Astrocyte of the spinal cord (primary cell): Measurements from ENCODE around the gene CUEDC1.

Source experiments
- DNase-seq: peaks from one replicate; pipeline ENCODE4 v3.0.0; 2011; ENCODE audit warnings: low read depth, low spot score
- H3K4me3 ChIP-seq: 2 replicates; pipeline ENCODE4 v1.5.1; 2011; ENCODE audit warnings: low read depth, mild to moderate bottlenecking, low read length, moderate library complexity
- in situ Hi-C: cut with HindIII; loops from 2 replicates; pipeline ENCODE4 v1.10.0; 2017; ENCODE audit warnings: low sequenced_read_pairs
- TF ChIP-seq, protein P1 (sequence below): IDR thresholded peaks from 2 replicates; pipeline ENCODE4 v1.5.1; 2012; ENCODE audit warnings: low read depth, mild to moderate bottlenecking, low read length, inconsistent platforms

CUEDC1 gene

DNA sequence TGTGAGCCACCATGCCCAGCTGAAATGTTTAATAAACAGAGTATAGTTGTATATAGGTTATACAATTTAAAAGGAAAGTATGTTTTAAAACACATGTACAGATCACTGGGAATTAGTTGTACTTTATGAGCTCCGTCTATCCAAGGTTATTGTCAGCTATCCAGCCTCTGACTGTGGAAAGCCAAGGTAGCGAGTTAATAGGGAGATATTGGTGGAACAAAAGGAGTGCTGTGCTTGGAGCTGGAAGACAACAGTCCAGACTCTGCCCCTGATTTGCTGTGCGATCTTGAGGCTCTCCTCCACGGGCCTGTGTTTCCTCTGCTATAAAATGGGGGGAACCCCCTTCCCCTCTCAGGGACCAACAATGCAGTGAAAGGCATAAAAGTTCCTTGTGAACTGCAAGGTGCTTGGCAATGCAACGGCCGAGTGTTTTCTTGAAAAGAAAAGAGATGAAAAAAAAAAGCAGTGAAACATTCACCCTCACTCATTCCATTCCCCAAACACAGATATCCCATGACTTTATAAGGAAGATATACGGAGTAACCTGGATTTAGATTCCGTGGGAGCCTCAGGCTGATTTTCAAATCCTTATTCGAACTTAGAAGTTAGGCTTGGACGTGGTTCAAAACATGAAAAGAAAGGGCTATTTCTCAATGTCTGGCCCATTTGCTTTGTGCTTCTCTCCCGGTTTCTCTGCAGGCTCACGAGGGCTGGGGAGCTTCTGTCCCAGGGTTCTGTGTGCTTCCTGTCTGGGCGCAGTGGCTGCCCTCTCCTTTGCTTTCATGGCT lies 34.1 kb downstream of the CUEDC1 start:
- TF ChIP-seq, protein P1, sequence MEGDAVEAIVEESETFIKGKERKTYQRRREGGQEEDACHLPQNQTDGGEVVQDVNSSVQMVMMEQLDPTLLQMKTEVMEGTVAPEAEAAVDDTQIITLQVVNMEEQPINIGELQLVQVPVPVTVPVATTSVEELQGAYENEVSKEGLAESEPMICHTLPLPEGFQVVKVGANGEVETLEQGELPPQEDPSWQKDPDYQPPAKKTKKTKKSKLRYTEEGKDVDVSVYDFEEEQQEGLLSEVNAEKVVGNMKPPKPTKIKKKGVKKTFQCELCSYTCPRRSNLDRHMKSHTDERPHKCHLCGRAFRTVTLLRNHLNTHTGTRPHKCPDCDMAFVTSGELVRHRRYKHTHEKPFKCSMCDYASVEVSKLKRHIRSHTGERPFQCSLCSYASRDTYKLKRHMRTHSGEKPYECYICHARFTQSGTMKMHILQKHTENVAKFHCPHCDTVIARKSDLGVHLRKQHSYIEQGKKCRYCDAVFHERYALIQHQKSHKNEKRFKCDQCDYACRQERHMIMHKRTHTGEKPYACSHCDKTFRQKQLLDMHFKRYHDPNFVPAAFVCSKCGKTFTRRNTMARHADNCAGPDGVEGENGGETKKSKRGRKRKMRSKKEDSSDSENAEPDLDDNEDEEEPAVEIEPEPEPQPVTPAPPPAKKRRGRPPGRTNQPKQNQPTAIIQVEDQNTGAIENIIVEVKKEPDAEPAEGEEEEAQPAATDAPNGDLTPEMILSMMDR, result no peak
- in situ Hi-C loops, result no loop called here
- H3K4me3 ChIP-seq, result no peak overlapping the region
- no peak for DNase-seq

DNA sequence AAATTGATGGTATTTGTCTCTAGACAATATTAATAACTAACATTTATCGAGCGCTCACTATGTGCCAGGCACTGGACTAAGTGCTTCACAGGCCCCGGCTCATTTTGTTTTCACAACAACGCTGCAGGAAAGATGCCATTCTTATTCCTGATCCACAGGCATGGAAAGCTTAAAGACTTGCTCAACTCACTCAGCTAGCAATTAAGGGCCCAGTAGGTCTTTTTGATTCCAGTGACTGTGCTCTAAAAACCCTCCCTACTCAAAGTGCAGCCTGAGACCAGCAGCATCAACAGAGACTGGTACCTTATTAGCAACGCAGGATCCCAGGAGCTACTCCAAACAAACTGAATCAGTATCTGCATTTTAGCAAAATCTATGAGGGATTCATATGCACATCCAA lies 35.3 kb downstream of the CUEDC1 start:
- TF ChIP-seq, protein P1, result no peak
- DNase-seq, result no peak
- in situ Hi-C loops, result no loop called here
- H3K4me3 ChIP-seq, result no peak overlapping the region

DNA sequence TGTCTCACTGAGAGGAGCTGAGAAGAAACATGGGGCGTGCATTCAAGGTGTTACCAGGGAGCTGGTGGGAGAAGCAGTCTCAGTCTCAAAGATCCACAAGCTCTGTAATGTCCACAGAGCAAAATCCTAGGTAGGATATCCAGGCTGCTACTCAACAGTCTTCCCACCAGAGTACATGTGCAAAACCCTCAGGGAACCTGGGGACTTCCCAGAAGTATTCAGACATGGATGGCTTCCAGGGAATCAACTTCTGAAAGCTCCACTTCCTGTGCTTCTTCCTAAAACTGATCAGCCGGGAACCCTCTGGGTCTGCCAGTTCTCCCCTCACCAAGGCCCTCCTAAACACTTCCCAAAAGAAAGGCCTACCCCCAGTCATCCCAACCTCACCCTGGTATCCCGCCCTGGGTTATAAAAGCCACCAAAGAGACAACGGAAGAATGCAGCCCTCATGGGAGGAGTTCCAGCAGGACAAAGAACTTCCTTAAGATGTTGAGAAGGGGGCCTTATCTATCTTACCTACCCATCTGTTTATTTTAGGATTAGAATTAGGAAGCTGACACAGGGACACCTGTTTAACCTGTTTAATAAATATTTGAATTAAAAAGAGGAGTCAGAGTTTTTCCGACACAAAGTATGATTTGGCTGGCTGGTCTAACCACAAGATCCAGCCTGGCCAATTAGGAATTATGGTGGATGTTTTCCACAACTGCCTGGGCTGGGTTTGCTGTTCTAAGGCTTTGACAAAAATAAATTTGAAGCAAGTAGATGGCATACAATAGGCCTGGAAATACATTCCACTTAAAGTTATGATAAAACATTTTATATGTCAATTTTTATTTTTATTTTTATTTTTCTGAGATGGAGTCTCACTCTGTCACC lies 37.0 kb downstream of the CUEDC1 start:
- TF ChIP-seq, protein P1, result no peak
- H3K4me3 ChIP-seq, result no peak overlapping the region
- in situ Hi-C loops, result no loop called here
- DNase-seq, result peak; percentile 44

DNA sequence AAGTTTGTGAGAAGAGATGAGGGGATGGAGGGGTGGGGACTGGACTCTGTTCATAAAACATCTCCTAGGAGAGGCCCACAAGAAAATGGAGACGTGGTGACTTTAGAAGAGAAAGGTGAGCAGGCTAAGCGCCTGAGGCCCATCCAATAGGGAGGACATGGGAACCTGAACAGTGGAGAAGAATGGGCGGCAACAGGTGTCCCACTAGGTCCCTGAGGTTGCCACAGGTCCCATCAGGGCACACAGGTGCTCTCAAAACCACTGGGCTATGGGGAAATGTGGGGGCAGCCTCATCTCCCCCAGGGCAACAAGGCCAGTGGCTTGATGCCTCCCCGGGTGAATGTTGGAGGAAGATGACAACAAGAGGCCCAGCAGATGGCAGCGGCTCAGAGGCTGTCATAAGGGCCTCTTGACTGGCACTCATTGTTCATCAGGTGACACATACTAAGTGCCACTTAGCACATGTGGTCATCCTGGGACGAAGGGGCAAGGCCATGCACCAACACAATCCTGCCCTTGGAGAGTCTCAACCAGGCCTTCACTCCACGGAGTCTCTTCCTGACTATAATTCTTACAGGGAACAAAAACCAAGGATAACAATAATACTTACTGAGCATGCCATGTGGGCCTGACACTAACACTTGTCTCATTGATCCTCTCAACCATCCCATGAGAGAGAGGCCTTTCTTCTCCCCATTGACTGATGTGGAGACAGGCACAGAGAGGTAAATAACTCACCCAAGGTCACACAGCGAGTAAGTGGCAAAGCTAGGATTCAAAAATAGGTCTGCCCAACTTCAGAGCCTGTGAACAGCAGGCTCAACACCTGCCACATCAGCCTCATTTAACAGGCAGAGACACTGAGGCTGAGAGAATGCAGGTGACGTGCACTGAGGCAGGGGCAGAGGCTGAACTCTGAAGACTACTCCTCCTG lies 38.0 kb downstream of the CUEDC1 start:
- TF ChIP-seq, protein P1, result no peak
- no peak for DNase-seq
- no peak overlapping the region for H3K4me3 ChIP-seq
- in situ Hi-C loops, result no loop called here

DNA sequence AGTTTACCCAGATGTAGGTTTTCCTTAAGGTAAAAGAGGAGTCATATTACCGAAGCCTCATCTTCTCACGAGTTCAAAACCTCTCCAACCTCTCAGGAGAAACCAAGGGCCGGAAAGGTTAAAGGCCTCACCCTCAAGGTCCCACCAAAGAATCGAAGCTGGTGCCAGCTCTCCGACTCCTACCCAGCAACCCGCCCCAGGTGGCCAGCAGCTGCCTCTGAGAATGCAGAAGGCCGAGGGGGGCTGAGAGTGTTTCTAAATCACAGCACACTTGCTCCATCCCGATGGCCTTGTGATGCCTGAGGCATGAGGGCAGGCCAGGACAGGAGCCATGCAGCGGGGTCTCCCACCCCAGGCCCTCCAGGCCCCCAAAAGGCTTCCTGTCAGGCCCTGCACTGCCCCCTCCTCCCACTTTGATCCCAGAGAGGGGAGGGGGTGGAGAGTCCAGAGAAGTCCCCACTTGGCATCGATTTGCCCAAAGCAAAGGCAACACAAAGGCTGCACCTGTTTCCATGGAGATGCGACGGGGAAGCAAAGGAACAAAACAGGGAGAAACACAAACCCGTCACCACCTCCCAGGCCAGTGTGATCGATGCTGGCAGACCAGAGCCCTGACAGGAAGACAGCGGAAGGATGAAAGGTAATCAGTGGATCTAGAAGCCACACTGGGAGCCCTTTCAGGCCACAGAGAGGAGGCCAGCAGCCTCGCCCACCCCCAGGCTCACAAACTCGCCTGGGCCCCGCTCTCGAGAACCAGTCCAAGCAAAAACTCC lies 39.0 kb downstream of the CUEDC1 start:
- no peak overlapping the region for H3K4me3 ChIP-seq
- TF ChIP-seq, protein P1, result no peak
- peak; percentile 53 for DNase-seq
- in situ Hi-C loops, result no loop called here
